ENCODE results near the gene GABRG2. TPM values are rescaled to one million over a fixed set of nuclear protein-coding genes. Genes with fewer than 3 reads are reported as not detected.

The GABRG2 gene
- total and polyA plus RNA-seq, 12 donors, result not detected

DNA sequence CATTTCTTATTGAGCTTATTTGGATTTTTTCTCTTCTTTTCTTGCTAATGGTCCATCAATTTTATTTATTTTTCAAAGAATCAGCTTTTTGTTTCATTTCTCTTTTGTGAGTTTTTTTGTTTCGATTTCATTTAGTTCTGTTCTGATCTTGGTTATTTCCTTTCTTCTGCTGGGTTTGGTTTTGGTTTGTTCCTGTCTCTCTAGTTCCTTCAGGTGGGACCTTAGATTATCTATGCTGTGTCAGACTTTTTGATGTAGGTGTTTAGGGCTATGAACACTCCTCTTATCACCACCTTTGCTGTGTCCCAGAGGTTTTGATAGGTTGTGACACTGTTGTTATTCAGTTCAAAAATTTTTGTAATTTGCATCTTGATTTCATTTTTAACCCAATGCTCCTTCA, 119.8 kb downstream of the GABRG2 start:
- DNase-seq, result no peak
- 72% methylated on average over 1 of the region's 1 CpG for WGBS, 2 donors
- no peaks in the 10 kb centered on the region for H3K27me3 ChIP-seq
- no peak for TF ChIP-seq CTCF (IDR thresholded peaks at IDR 0.05)
- H3K4me3 ChIP-seq, result no peak overlapping the region
- no peaks in the 10 kb centered on the region for H3K4me1 ChIP-seq
- peaks cover 0 to 12% (median 0%) of the 10 kb centered on the region in 11 donors for H3K9me3 ChIP-seq
- no peaks in the 10 kb centered on the region for H3K36me3 ChIP-seq
- H3K27ac ChIP-seq, result no peak overlapping the region
- intact Hi-C loops (cut with DNase I), result no loop called here
- no peak for ATAC-seq

DNA sequence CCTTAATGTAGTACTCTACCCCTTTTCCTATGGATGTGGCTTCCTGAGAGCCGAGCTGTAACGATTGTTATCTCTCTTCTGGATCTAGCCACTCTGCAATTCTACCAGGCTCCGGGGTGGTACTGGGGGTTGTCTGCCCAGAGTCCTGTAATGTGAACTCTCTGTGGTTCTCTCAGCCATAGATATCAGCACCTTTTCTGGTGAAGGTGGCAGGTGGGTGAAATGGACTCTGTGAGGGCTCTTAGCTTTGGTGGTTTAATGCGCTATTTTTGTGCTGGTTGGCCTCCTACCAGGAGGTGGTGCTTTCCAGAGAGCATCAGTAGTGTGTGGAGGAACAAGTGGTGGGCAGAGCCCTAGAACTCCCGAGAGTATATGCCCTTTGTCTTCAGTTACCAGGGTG, 122.1 kb downstream of the GABRG2 start:
- intact Hi-C loops (cut with DNase I), result loop anchor here in 1 of 10 donors (10.0 kb wide), 1 partner anchor 1375 kb away; no protein-coding TSS in a partner anchor
- DNase-seq (no peak), ATAC-seq (no peak)
- Histone ChIP-seq H3K36me3 (no peaks in the 10 kb centered on the region), H3K4me1 (no peaks in the 10 kb centered on the region), H3K27ac (no peak overlapping the region), H3K4me3 (no peak overlapping the region), H3K9me3 (peaks cover 0 to 12% (median 0%) of the 10 kb centered on the region in 11 donors), H3K27me3 (no peaks in the 10 kb centered on the region)
- TF ChIP-seq CTCF (IDR thresholded peaks at IDR 0.05), result no peak
- WGBS, 2 donors, result 76 to 78% methylated on average over 5 of the region's 5 CpGs

DNA sequence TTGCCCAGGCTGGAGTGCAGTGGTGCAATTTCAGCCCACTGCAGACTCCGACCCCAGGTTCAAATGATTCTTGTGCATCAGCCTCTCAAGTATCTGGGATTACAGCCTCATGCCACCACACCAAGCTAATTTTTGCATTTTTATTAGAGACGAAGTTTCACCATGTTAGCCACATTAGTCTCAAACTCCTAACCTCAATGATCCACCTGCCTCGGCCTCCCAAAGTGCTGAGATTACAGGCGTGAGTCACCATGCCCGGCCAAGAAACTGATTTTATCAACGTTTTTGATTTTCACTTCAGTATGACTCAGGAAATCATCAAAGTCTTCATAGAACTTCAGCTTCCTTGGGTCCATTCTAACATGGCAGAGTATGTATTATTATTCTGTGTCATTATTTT, 125.4 kb downstream of the GABRG2 start:
- no peaks in the 10 kb centered on the region for H3K9me3 ChIP-seq
- WGBS, 2 donors, result 68 to 78% methylated on average over 6 of the region's 6 CpGs
- DNase-seq (no peak), ATAC-seq (no peak)
- intact Hi-C loops (cut with DNase I), result loop anchor here in 1 of 10 donors (10.0 kb wide), 1 partner anchor 1372 kb away; no protein-coding TSS in a partner anchor
- H3K27me3 ChIP-seq, result no peaks in the 10 kb centered on the region
- no peaks in the 10 kb centered on the region for H3K4me1 ChIP-seq
- no peak overlapping the region for H3K4me3 ChIP-seq
- no peaks in the 10 kb centered on the region for H3K36me3 ChIP-seq
- H3K27ac ChIP-seq, result no peak overlapping the region
- TF ChIP-seq CTCF (IDR thresholded peaks at IDR 0.05), result no peak

DNA sequence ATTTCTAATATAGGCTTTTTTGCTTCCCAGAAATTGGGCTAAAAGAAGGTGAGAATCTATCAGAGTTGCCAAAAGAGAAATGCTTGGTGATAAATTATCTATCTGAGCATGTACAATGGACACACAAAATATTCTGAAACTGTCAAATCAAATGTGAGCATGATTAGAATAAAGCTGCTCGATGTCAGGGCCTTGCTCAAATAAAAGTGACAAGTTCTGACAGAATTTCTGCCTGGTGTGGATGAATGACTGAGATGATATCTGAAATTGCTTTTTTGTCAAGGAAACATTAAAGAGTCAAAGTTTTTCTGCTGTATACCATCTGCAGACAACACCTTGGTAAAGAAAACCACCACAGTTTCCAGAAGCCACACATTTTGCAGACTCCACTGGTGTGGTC, 128.8 kb downstream of the GABRG2 start:
- no peak for ATAC-seq
- H3K27me3 ChIP-seq, result no peaks in the 10 kb centered on the region
- TF ChIP-seq CTCF (IDR thresholded peaks at IDR 0.05), result no peak
- no peak for DNase-seq
- 50 to 57% methylated on average over 1 of the region's 1 CpG for WGBS, 2 donors
- H3K27ac ChIP-seq, result no peak overlapping the region
- intact Hi-C loops (cut with DNase I), result loop anchor here in 1 of 10 donors (10.0 kb wide), 1 partner anchor 1368 kb away; no protein-coding TSS in a partner anchor
- H3K4me3 ChIP-seq, result no peak overlapping the region
- no peaks in the 10 kb centered on the region for H3K36me3 ChIP-seq
- no peaks in the 10 kb centered on the region for H3K4me1 ChIP-seq
- no peaks in the 10 kb centered on the region for H3K9me3 ChIP-seq
